Endothelial cell of umbilical vein (primary cell): Measurements from ENCODE around the gene CTIF. TPM values are rescaled to one million over a fixed set of nuclear protein-coding genes. Genes with fewer than 3 reads are reported as not detected.

Experiments
- BruUV-seq: library from RNA; stranded (reverse); fragments of 400-500 nt; replicated peaks from 2 replicates; lab custom pipeline; 2021; lab: Mats Ljungman, UMichigan
- CTCF ChIA-PET: fragments of 300-600, 350-600 bp; sonication (Branson Sonifier 250); formaldehyde crosslinking; loops from one replicate; lab custom pipeline; 2021; ENCODE audit warnings: antibody characterized with exemption, inconsistent platforms; lab: Charles Lee
- POLR2A ChIA-PET: fragments of 300-600, 350-600 bp; sonication (Branson Sonifier 250); formaldehyde crosslinking; loops from one replicate; lab custom pipeline; 2021; ENCODE audit warnings: antibody characterized with exemption, inconsistent platforms; lab: Charles Lee
- DNase-seq: peaks from one replicate; pipeline ENCODE4 v3.0.0-alpha.2; 2011; ENCODE audit warnings: low read depth, low spot score
- FAIRE-seq: peaks from 2 replicates; lab custom pipeline; 2011; peaks lifted over from hg19 to GRCh38; lab: Jason Lieb, UNC
- H2AFZ ChIP-seq: 2 replicates; pipeline ENCODE4 v1.6.0; 2012; ENCODE audit warnings: low read depth, low read length, control low read depth, inconsistent platforms
- H3K27ac ChIP-seq: 2 replicates; pipeline ENCODE4 v1.5.1; 2011; ENCODE audit warnings: low read depth, mild to moderate bottlenecking, control low read depth, low read length, moderate library complexity; ENCODE audit not compliant: insufficient read depth
- H3K27me3 ChIP-seq, 2 experiments: 2 replicates each; pipeline versions ENCODE4 v1.6.0 to v1.6.1; 2011; ENCODE audit warnings: low read length in 2 of 2, mixed read lengths in 1 of 2; ENCODE audit not compliant: control insufficient read depth in 2 of 2, insufficient read depth in 2 of 2
- H3K36me3 ChIP-seq, 2 experiments: 2 replicates in 1 of 2; 3 replicates in 1 of 2; pipeline ENCODE4 v1.5.1; 2011; ENCODE audit warnings: low read length in 2 of 2, mild to moderate bottlenecking in 1 of 2, moderate library complexity in 1 of 2; ENCODE audit not compliant: control insufficient read depth in 2 of 2, insufficient read depth in 2 of 2; ENCODE audit errors: extremely low read depth in 1 of 2
- H3K4me1 ChIP-seq: 3 replicates; pipeline ENCODE4 v1.5.1; 2011; ENCODE audit warnings: mild to moderate bottlenecking, low read length; ENCODE audit not compliant: control insufficient read depth, insufficient read depth; ENCODE audit errors: extremely low read depth
- H3K4me2 ChIP-seq: 2 replicates; pipeline ENCODE4 v1.6.1; 2011; ENCODE audit warnings: low read length, control low read depth, mixed read lengths; ENCODE audit not compliant: insufficient read depth
- H3K4me3 ChIP-seq, 3 experiments: fragments of 200-600 bp in 1 of 3; sonication (generic), shearing (Covaris generic) in 1 of 3; replicated peaks in 1 of 3; 2 replicates each; pipeline ENCODE4 v1.5.1; 2011 to 2016; ENCODE audit warnings: control low read depth in 3 of 3, low read length in 3 of 3, mild to moderate bottlenecking in 2 of 3, inconsistent platforms in 1 of 3, low read depth in 1 of 3, moderate library complexity in 1 of 3; ENCODE audit not compliant: insufficient read depth in 1 of 3
- H3K79me2 ChIP-seq: 2 replicates; pipeline ENCODE4 v1.6.0; 2012; ENCODE audit warnings: low read length, inconsistent platforms; ENCODE audit not compliant: control insufficient read depth, insufficient read depth
- H3K9ac ChIP-seq: replicated peaks from 2 replicates; pipeline ENCODE3; 2011; ENCODE audit warnings: low read length, control low read depth; ENCODE audit not compliant: insufficient read depth; ENCODE audit errors: extremely low read depth
- H3K9me1 ChIP-seq: replicated peaks from 3 replicates; pipeline ENCODE4 v1.6.0; 2011; ENCODE audit warnings: mild to moderate bottlenecking, low read length; ENCODE audit not compliant: control insufficient read depth, insufficient read depth; ENCODE audit errors: extremely low read depth
- H3K9me3 ChIP-seq: replicated peaks from 2 replicates; pipeline ENCODE4 v1.5.1; 2012; ENCODE audit warnings: low read length, inconsistent platforms; ENCODE audit not compliant: control insufficient read depth, insufficient read depth
- H4K20me1 ChIP-seq: replicated peaks from 2 replicates; pipeline ENCODE3; 2011; ENCODE audit warnings: mild to moderate bottlenecking, low read length; ENCODE audit not compliant: control insufficient read depth, insufficient read depth; ENCODE audit errors: extremely low read depth
- CTCF ChIP-seq, 2 donors: IDR thresholded peaks; 1 replicate in 1 of 2; 2 replicates in 1 of 2; pipeline ENCODE4 v1.5.1; 2011; ENCODE audit warnings: low read length in 2 of 2, mild to moderate bottlenecking in 2 of 2, moderate library complexity in 2 of 2, control low read depth in 1 of 2, inconsistent platforms in 1 of 2, low read depth in 1 of 2; ENCODE audit not compliant: insufficient read depth in 1 of 2; ENCODE audit errors: extremely low read depth in 1 of 2
- EZH2 ChIP-seq: IDR thresholded peaks from 2 replicates; pipeline ENCODE4 v1.6.1; 2012; ENCODE audit warnings: borderline replicate concordance, low read depth, mild to moderate bottlenecking, moderate library complexity, low read length, inconsistent platforms; ENCODE audit not compliant: severe bottlenecking
- FOS ChIP-seq: IDR thresholded peaks from 2 replicates; pipeline ENCODE4 v1.6.1; 2011; ENCODE audit warnings: mild to moderate bottlenecking, low read length, moderate library complexity, borderline replicate concordance; ENCODE audit not compliant: insufficient read depth
- GATA2 ChIP-seq: IDR thresholded peaks from 2 replicates; pipeline ENCODE4 v1.7.0; 2011; ENCODE audit warnings: low read depth, mild to moderate bottlenecking, moderate library complexity, mixed read lengths, low read length; ENCODE audit not compliant: insufficient read length, insufficient read depth
- JUN ChIP-seq: IDR thresholded peaks from 2 replicates; pipeline ENCODE4 v1.6.1; 2011; ENCODE audit warnings: borderline replicate concordance, low read depth; ENCODE audit not compliant: insufficient read length, insufficient read depth
- MAX ChIP-seq: IDR thresholded peaks from 2 replicates; pipeline ENCODE4 v1.6.1; 2011; ENCODE audit not compliant: insufficient read depth, insufficient read length
- MYC ChIP-seq: IDR thresholded peaks from one replicate; pipeline ENCODE4 v1.6.1; 2011; ENCODE audit warnings: mild to moderate bottlenecking, low read depth, low read length
- POLR2A ChIP-seq: IDR thresholded peaks from 2 replicates; pipeline ENCODE4 v1.6.1; 2012; ENCODE audit warnings: low read depth, mild to moderate bottlenecking, control low read depth, low read length
- POLR2AphosphoS5 ChIP-seq: IDR thresholded peaks from 2 replicates; pipeline ENCODE4 v1.6.1; 2012; ENCODE audit warnings: low read depth, mild to moderate bottlenecking, control low read depth, low read length, moderate library complexity; ENCODE audit not compliant: insufficient read depth
- dilution Hi-C: fragments of 300-500 bp; cut with MboI; formaldehyde crosslinking; loops from one replicate; pipeline ENCODE4 v1.15.0; 2019; ENCODE audit warnings: low sequenced_read_pairs; ENCODE audit not compliant: extremely low pct_ligation_motif_present
- intact Hi-C: fragments of 100-400 bp; cut with micrococcal nuclease; formaldehyde crosslinking; loops from one replicate; pipeline ENCODE4 v1.10.0; 2022
- polyA plus RNA-seq, 4 experiments: library from polyadenylated mRNA; depleted of rRNA in 3 of 4; stranded (reverse) in 3 of 4; unstranded in 1 of 4; fragments of >200 nt; gene quantifications; 2 replicates each; pipeline versions ENCODE4 v1.2.1 to v1.2.3, GENCODE V29; 2011 to 2012; ENCODE audit warnings: missing spikeins in 1 of 4
- total RNA-seq: library from RNA; stranded (reverse); gene quantifications from 2 replicates; pipeline ENCODE4 v1.2.3, GENCODE V29; 2021

Gene CTIF
- total and polyA plus RNA-seq, 2 donors (not counting 3 experiments of a cell fraction or from before 2014, with no cell fraction given), result 20.9 to 57.7 TPM

- ChIA-PET POLR2A (no interaction called here), CTCF (interaction anchor here (1.0 to 1.4 kb wide), 2 partner anchors 53 to 219 kb away, joined by 3 read pairs; no protein-coding TSS in a partner anchor)
- DNase-seq (no peak), FAIRE-seq (no peak)
- no peak overlapping the region for H2AFZ ChIP-seq
- H3K36me3 ChIP-seq, result no peaks in the 10 kb centered on the region
- H3K9me1 ChIP-seq, result no peaks in the 10 kb centered on the region
- BruUV-seq, result no TSS peak
- no peak overlapping the region for H3K4me3 ChIP-seq
- TF ChIP-seq MYC, result no peak
- dilution Hi-C loops, result no loop called here
- no peak overlapping the region for H3K4me2 ChIP-seq
- H3K27ac ChIP-seq, result no peak overlapping the region
- H3K79me2 ChIP-seq, result no peaks in the 10 kb centered on the region
- H3K27me3 ChIP-seq, result no peaks in the 10 kb centered on the region
- peaks cover 10% of the 10 kb centered on the region for H3K4me1 ChIP-seq
- no peak overlapping the region for H3K9ac ChIP-seq
- intact Hi-C loops, result no loop called here
- H3K9me3 ChIP-seq, result no peaks in the 10 kb centered on the region
- no peaks in the 10 kb centered on the region for H4K20me1 ChIP-seq
Measured at GRCh38 chr18:48733643-48734253, 194.9 kb downstream of the CTIF start.

- intact Hi-C loops, result no loop called here
- no peak for FAIRE-seq
Measured at GRCh38 chr18:48734460-48734859, 195.6 kb downstream of the CTIF start.

More at GRCh38 chr18:48734460-48734859, 195.6 kb downstream of the CTIF start:
- DNase-seq, result no peak
- POLR2A ChIA-PET, result no interaction called here
- TF ChIP-seq JUN (no peak), CTCF (IDR thresholded peaks at IDR 0.05; ENCODE audit: extremely low read depth in 1 of 2, insufficient read depth in 1 of 2, low read depth in 1 of 2, low read length in 2 of 2) (no peak), EZH2 (no peak), GATA2 (no peak), MYC (no peak), FOS (no peak), POLR2A (no peak), MAX (no peak), POLR2AphosphoS5 (no peak)
- H4K20me1 ChIP-seq, result no peaks in the 10 kb centered on the region
- no peak overlapping the region for H3K27ac ChIP-seq
- H3K4me2 ChIP-seq, result no peak overlapping the region
- H3K9me1 ChIP-seq, result no peaks in the 10 kb centered on the region
- no peaks in the 10 kb centered on the region for H3K79me2 ChIP-seq
- no TSS peak for BruUV-seq
- no peak overlapping the region for H3K4me3 ChIP-seq
- CTCF ChIA-PET, result interaction anchor here (1.0 kb wide), 1 partner anchor 54 kb away, joined by 3 read pairs; no protein-coding TSS in a partner anchor
- H2AFZ ChIP-seq, result no peak overlapping the region
- H3K4me1 ChIP-seq, result peaks cover 10% of the 10 kb centered on the region
- dilution Hi-C loops, result no loop called here
- no peaks in the 10 kb centered on the region for H3K36me3 ChIP-seq
- H3K9ac ChIP-seq, result no peak overlapping the region
- H3K27me3 ChIP-seq, result no peaks in the 10 kb centered on the region
- no peaks in the 10 kb centered on the region for H3K9me3 ChIP-seq
